ENCODE measurements around the gene MRPL14.

MRPL14 gene

GRCh38 chr6:44122801-44123200 is 4.5 kb downstream of the MRPL14 start:
- no peak for DNase-seq (ENCODE audit: low spot score)

GRCh38 chr6:44120692-44121443 is 6.4 kb downstream of the MRPL14 start:
- DNase-seq (ENCODE audit: low spot score), result no peak

DNA sequence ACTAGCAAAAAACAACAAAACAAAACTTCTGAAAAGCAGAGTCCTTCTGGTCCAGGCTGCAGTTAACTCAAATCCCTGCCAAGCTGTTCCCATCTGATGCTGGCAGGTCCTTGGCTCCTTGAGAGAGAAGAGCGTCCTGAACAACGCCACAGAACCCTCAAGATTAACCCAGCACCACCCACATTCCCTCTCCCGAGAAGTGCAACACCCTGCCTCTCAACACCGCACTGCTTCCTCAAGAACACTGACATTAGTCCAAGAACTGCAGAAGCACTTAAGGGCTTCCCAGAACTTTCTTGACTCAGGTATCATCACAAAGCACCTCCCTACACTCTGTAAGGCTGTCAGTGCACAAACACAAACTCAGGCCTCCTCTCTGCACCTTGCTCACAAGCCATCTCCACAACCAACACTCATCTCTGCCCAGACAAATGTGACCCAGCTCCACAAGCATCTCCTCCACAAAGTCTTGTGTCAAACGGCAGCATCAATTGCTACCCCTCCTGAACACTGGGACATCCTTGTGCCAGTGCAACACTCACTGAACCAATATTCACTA is 7.5 kb downstream of the MRPL14 start:
- no peak for DNase-seq (ENCODE audit: low spot score)

- DNase-seq (ENCODE audit: low spot score), result no peak
Observed at GRCh38 chr6:44117397-44118128, 9.7 kb downstream of the MRPL14 start.

DNA sequence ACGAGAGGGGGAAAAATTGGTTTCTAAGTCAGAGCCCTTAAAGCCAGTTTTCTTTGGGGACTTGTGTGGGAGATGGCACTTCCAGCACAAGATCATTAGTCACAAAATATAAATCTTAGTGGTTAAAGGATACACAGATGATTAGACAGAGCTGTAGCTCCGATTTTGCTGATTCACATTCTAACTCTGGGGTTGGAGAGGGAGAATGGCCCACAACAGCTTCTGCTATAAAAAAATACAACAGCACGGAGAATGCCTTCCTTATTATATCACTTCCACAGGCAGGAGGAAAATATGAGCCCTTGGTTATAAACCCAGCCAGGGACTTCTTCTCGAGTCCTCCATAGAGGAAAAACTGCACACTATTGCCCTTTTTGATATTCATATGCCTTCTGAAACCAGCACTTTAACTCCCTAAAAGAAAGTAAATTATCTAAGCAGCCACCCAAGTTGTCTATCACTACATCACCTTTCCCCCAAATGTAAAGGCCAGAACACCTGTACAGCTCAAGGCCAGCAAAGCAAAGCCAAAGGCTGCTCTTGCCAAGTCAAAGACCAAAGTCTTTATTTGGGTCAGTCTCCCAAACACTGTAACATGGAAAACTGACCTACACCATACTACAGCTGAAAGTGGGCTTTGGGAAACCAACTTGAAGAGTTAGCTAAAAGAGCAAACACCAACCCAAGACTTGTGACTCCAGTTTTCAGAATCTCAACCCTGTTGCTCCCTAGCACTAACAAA is 10.4 kb downstream of the MRPL14 start:
- no peak for DNase-seq (ENCODE audit: low spot score)

DNA sequence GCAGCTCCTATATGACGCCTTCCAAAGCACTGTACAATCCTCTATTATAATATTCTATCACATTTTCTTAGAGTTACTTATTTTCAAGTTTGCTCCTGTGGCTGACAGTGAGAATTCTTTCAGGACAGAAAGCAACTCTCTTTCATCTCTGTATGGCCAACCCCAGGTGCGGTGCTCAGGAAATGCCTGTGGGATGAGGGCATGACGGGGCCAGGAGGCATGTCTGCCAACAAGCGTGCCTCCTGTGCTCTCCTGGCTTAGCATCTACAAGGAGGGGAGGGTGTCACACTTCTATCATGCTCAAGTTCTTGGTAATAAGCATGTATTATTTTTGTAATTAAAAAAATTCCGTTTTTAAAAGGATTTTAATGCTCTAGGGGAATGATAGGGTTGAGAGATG is 11.4 kb downstream of the MRPL14 start:
- no peak for DNase-seq (ENCODE audit: low spot score)

DNA sequence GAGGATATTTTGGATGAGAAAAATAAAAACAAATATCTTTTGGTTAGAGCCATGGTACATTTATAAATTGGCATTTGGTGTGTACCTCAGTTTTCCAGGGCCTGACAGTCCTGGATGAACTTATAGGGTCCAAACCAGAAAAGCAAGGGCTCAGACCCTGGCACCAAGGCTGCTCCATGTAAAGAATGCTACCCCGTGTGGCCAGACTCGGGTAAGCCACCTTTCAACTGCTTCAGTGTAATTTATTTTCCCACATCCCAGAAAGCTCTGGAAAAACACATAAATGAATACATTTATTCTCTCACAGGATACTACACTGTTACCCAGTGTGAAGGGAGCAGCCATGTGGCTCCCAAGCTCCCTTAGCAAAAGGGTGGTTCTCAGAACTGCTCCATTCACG is 13.8 kb downstream of the MRPL14 start:
- DNase-seq (ENCODE audit: low spot score), result no peak

- no peak for DNase-seq (ENCODE audit: low spot score)
Observed at GRCh38 chr6:44111434-44112417, 15.5 kb downstream of the MRPL14 start.

- DNase-seq (ENCODE audit: low spot score), result no peak
Observed at GRCh38 chr6:44110966-44111365, 16.3 kb downstream of the MRPL14 start.

DNA sequence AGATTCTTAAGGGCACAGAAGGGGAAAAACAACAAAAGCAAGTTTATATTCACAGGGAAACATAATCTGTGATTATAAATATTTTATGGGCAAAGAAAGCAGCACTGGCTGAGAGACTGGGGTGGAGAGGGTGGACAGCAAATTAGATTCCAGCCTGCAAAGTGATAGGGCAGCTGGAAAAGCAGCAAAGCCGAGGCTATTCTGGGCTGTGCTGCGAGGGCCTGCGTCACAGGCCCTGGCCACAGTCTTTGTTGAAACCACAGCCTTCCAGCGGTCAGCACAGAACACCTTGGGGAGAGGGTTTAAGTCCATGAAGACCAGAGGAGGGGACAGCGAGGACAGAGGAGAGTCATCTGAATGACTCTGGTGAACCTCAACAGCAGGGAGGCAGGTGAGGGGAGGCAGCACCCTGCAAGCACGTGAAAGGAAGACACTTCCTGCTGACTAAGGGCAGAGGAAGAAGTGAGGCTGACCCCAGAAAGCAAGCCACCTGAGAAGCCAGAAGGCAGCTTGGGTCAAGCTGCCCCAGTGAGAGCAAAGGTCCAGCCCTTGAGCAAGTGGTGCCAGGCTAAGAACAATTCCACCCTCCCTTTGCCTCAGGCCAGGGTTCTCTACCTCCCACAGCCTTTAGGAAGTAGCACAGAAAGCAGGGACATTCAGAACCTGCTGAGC is 17.1 kb downstream of the MRPL14 start:
- DNase-seq (ENCODE audit: low spot score), result no peak

DNA sequence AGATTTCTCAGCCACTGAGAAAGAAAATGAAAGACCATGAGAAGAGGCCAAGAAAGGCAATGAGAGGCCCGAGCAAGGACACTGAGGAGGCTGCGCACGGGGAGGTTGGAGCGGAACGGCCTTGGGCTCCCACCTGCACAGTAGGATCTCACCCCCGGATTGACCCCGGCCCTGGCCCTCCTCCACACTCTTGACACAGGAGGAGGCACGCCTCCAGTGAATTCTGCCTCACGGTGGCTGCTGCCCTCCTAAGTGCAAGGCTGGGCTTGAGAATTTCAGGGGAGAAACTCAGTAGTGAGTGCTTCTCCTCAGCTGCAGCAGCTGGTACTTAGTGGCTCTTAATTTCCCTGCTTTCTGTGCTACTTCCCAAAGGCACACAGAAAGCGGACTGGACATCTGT is 18.0 kb downstream of the MRPL14 start:
- DNase-seq (ENCODE audit: low spot score), result no peak

DNA sequence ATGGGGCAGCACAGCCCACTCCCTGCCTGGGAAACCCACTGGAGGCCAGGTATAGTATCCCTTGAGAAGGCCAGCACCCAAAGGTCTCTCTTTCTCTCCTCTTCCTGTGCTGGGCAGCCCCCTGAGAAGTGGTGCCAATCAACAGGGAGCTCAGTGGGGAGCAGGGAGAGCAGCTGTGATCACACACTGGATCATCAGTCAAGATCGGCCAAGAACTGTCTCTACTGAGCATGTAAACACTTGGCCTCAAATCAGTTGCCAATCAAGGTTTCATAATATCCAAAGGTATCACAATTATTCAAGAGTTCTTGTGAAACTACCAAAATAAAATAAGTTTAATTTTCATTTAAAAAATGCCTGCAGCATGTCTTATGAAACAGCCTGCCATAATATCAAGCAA is 18.8 kb downstream of the MRPL14 start:
- DNase-seq (ENCODE audit: low spot score), result no peak

GRCh38 chr6:44107017-44107416 is 20.2 kb downstream of the MRPL14 start:
- DNase-seq (ENCODE audit: low spot score), result no peak

- DNase-seq (ENCODE audit: low spot score), result no peak
Observed at GRCh38 chr6:44105993-44106740, 21.1 kb downstream of the MRPL14 start.

DNA sequence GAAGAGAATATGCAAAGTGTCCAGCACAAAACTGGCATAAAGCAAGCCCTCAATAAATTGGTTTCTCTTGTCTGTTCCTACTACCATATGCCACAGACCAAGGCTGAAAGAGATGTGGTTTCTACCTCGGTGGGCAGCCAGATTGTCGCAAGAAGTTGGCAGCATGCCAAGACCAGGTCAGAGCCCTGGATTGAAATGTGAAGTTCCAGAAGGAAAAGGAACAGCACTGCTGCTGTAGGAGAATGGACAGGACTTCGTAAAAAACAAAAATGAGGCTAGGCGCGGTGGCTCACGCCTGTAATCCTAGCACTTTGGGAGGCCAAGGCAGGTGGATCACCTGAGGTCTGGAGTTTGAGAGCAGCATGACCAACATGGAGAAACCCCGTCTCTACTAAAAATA is 22.1 kb downstream of the MRPL14 start:
- no peak for DNase-seq (ENCODE audit: low spot score)

DNA sequence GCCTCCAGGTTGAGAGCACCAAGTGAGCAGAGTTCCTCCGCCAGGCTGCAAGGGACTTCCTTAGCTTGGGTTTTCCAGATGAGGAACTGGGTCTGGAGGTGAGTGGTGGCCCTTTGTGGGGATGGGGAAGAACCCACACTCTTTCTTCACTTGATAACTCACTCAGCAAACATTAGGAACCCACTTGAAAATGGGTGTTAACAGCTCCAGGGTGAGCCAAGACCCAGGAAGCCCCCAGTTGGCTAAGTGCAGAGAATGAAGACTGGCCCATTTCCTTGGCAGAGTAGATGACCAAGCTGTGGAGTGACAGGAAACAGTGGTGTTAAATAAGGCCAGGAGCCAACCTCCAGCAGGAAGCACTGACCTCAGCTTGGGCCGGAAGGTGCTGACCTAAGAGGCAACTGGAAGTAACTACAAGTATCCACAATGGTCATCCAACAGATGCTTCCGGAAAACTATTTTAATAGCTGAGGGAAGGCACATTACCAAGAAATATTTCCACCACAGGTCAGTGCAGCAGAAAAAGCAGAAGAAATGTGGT is 22.7 kb downstream of the MRPL14 start:
- DNase-seq (ENCODE audit: low spot score), result no peak

GRCh38 chr6:44102527-44102926 is 24.7 kb downstream of the MRPL14 start:
- DNase-seq (ENCODE audit: low spot score), result no peak

DNA sequence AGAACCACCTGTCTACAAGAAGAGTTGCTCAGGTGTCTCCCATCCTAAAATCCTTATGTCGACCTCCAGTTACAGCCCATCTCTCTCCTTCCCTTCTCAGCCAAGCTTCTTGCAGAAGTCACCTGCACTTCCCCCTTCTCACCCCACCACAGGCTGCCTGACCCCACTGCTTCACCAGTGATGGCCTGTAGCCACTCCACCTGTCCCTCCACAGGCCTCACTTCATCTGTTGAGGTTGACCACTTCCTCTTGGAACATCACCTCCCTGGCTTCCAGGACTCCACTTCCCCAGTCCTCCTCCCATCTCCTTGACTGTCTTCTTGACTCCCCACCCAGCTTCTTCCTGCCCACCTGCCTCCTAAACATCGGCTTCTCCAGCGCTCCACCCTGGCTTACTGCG is 25.4 kb downstream of the MRPL14 start:
- no peak for DNase-seq (ENCODE audit: low spot score)

GRCh38 chr6:44100088-44100550 is 27.1 kb downstream of the MRPL14 start:
- DNase-seq (ENCODE audit: low spot score), result peak; percentile 68

- DNase-seq (ENCODE audit: low spot score), result no peak
Observed at GRCh38 chr6:44099192-44099591, 28.1 kb downstream of the MRPL14 start.

All from D341Med (cell line).